Measurements from ENCODE around the gene CDC42BPA. TPM values are rescaled to one million over a fixed set of nuclear protein-coding genes. Genes with fewer than 3 reads are reported as not detected.

Gene CDC42BPA
- total and polyA plus RNA-seq, 2 of the 8 experiments (the other 6 are each of a cell fraction or from before 2014, with no cell fraction given), result 7.1 to 28.5 TPM

GRCh38 chr1:226980565-226981385 lies 337.5 kb downstream of the CDC42BPA start (continued):
- no peak for TF ChIP-seq CTCF (IDR thresholded peaks at IDR 0.05; ENCODE audit: control extremely low read depth in 1 of 3, insufficient read depth in 1 of 3, low read depth in 1 of 3, low read length in 3 of 3)
- TF ChIP-seq POU5F1 (IDR thresholded peaks at IDR 0.05; ENCODE audit: low read depth, low read length), result no peak
- TF ChIP-seq RBBP5 (IDR thresholded peaks at IDR 0.05; ENCODE audit: borderline replicate concordance, low read depth, low read length), result no peak
- TF ChIP-seq BRCA1 (IDR thresholded peaks at IDR 0.05; ENCODE audit: low read depth, low read length), result no peak
- no peak for TF ChIP-seq SP2 (IDR thresholded peaks at IDR 0.05; ENCODE audit: low read length)
- no peak for TF ChIP-seq TEAD4 (IDR thresholded peaks at IDR 0.05; ENCODE audit: low read depth, low read length)
- TF ChIP-seq SP1 (IDR thresholded peaks at IDR 0.05; ENCODE audit: low read depth, low read length), result no peak
- no peak for TF ChIP-seq E2F6 (IDR thresholded peaks at IDR 0.05)
- no peak for TF ChIP-seq POLR2AphosphoS5 (IDR thresholded peaks at IDR 0.05; ENCODE audit: low read depth, low read length)
- TF ChIP-seq SUZ12 (IDR thresholded peaks at IDR 0.05; ENCODE audit: low read length), result no peak

Measured in H1 (cell line).